ENCODE data around the gene GPR156.

The GPR156 gene

GRCh38 chr3:120275618-120276017, 9.4 kb downstream of the GPR156 start:
- H3K4me3 ChIP-seq (ENCODE audit: control insufficient read depth, low read depth, low read length), result no peak overlapping the region
- no peak for TF ChIP-seq CTCF (conservative IDR thresholded peaks at IDR 0.05; ENCODE audit: control insufficient read depth, insufficient read depth, low read depth, low read length)
- DNase-seq (ENCODE audit: low read depth), result no peak

GRCh38 chr3:120274739-120275167, 10.3 kb downstream of the GPR156 start:
- no peak overlapping the region for H3K4me3 ChIP-seq (ENCODE audit: control insufficient read depth, low read depth, low read length)

GRCh38 chr3:120272286-120272685, 12.7 kb downstream of the GPR156 start:
- no peak for DNase-seq (ENCODE audit: low read depth)
- no peak for TF ChIP-seq CTCF (conservative IDR thresholded peaks at IDR 0.05; ENCODE audit: control insufficient read depth, insufficient read depth, low read depth, low read length)
- no peak overlapping the region for H3K4me3 ChIP-seq (ENCODE audit: control insufficient read depth, low read depth, low read length)

More at GRCh38 chr3:120274739-120275167, 10.3 kb downstream of the GPR156 start:
- DNase-seq (ENCODE audit: low read depth), result peak; percentile 42
- TF ChIP-seq CTCF (conservative IDR thresholded peaks at IDR 0.05; ENCODE audit: control insufficient read depth, insufficient read depth, low read depth, low read length), result no peak

- TF ChIP-seq CTCF (conservative IDR thresholded peaks at IDR 0.05; ENCODE audit: control insufficient read depth, insufficient read depth, low read depth, low read length), result no peak
- H3K4me3 ChIP-seq (ENCODE audit: control insufficient read depth, low read depth, low read length), result no peak overlapping the region
- no peak for DNase-seq (ENCODE audit: low read depth)
Observed at GRCh38 chr3:120265989-120266388, 19.0 kb downstream of the GPR156 start.

- TF ChIP-seq CTCF (conservative IDR thresholded peaks at IDR 0.05; ENCODE audit: control insufficient read depth, insufficient read depth, low read depth, low read length), result no peak
- H3K4me3 ChIP-seq (ENCODE audit: control insufficient read depth, low read depth, low read length), result no peak overlapping the region
- DNase-seq (ENCODE audit: low read depth), result no peak
Observed at GRCh38 chr3:120264963-120265362, 20.1 kb downstream of the GPR156 start.

GRCh38 chr3:120263792-120264191, 21.2 kb downstream of the GPR156 start:
- no peak for DNase-seq (ENCODE audit: low read depth)
- TF ChIP-seq CTCF (conservative IDR thresholded peaks at IDR 0.05; ENCODE audit: control insufficient read depth, insufficient read depth, low read depth, low read length), result no peak
- no peak overlapping the region for H3K4me3 ChIP-seq (ENCODE audit: control insufficient read depth, low read depth, low read length)

- no peak for DNase-seq (ENCODE audit: low read depth)
- H3K4me3 ChIP-seq (ENCODE audit: control insufficient read depth, low read depth, low read length), result no peak overlapping the region
- no peak for TF ChIP-seq CTCF (conservative IDR thresholded peaks at IDR 0.05; ENCODE audit: control insufficient read depth, insufficient read depth, low read depth, low read length)
Observed at GRCh38 chr3:120258009-120258408, 27.0 kb downstream of the GPR156 start.
